B cell (primary cell): ENCODE measurements around the gene IL3RA.

Source experiments
- CTCF ChIP-seq: fragments of 200-600 bp; IDR thresholded peaks from one replicate; pipeline ENCODE4 v1.8.0; 2022; ENCODE audit warnings: antibody characterized with exemption, mild to moderate bottlenecking
- EZH2 ChIP-seq: IDR thresholded peaks from 2 replicates; pipeline ENCODE4 v1.6.1; 2012; ENCODE audit warnings: borderline replicate concordance, low read depth, mild to moderate bottlenecking, moderate library complexity, low read length; ENCODE audit not compliant: insufficient read depth, poor library complexity, severe bottlenecking

GRCh38 chrX:1295550-1295949 lies 41.0 kb upstream of the IL3RA start:
- TF ChIP-seq CTCF: no peak
- no peak for TF ChIP-seq EZH2
